ENCODE measurements around the gene WSCD2.

The WSCD2 gene

DNA sequence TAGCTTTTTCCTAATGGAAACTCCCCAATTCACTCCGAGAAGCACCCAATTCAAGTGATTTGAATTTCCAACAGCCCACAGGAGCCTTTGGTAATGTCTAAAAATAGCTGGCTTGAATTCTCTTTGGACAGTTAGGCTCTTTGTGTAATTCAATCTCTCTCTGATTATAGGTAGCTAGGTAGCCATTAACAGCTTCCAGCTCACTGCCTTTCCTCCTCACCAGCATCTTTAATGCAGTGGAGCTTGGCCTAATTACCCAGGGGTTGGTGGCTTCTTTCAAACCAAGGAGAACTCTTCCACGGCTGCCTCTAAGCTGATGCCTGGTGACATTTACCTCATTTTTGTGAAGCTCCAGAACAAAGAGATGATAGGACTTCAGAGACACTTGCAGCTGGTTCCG, 86.4 kb downstream of the WSCD2 start:
- TF ChIP-seq GATA2 (IDR thresholded peaks at IDR 0.05; ENCODE audit: low read depth, low read length) (no peak), GATA3 (IDR thresholded peaks at IDR 0.05; ENCODE audit: low read depth, low read length) (no peak)

DNA sequence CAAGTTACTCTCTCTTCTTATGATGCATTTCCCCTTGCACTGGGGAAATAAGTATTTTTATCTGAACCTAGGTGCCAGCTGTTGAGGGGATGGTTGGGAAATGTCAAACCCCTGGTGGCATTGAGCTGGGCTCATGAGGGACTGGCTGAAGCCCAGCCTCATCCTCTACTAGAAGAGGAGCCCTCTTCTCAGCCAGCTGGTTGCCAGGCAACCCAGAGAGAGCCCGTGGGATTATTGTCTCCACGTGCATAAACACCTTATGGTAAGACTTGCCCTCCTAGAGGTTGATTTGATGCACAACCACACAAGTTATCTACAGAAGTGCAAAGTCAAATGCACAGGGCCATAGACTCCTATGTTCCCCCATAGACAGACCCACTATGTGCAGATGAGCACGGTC, 89.8 kb downstream of the WSCD2 start:
- no peak for TF ChIP-seq GATA2 (IDR thresholded peaks at IDR 0.05; ENCODE audit: low read depth, low read length)
- no peak for TF ChIP-seq GATA3 (IDR thresholded peaks at IDR 0.05; ENCODE audit: low read depth, low read length)

DNA sequence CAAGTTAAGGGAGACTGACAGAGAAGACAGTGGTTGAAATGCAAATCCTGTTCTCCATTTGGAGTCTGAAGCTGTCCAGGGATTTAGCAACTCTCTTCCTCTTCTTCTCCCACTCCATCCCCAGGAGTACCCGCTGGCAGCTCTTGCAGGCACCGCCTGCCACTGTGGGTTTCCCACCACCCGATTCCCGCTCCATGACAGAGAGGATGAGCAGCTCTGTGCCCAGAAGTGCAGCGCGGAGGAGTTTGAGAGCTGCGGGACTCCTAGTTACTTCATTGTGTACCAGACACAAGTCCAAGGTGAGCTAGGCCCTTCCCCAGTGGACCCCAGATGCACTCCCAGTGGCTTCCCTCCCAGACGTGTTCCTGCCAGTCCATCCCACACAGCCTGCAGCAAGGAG, 97.8 kb downstream of the WSCD2 start:
- TF ChIP-seq GATA2 (IDR thresholded peaks at IDR 0.05; ENCODE audit: low read depth, low read length) (no peak), GATA3 (IDR thresholded peaks at IDR 0.05; ENCODE audit: low read depth, low read length) (no peak)

DNA sequence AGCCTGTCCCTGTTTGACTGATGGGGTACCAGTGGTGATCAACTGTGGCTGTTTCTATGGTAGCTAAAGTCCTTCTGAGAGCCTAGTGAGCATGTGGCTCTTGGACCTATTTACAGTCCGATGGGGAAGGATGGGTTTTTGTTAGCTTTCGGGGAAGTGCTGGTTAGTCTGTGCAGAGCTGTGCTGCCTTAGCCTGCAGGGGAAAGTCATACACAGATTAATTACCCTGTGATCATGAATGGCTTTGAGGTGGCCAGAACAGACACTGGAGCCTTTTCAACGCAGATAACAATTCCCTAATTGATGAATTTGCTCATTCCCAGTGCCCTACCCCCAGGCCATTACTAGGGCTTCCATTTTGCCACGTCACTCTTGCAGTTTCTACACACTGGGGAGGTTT, 99.7 kb downstream of the WSCD2 start:
- TF ChIP-seq GATA2 (IDR thresholded peaks at IDR 0.05; ENCODE audit: low read depth, low read length) (peak; percentile 86), GATA3 (IDR thresholded peaks at IDR 0.05; ENCODE audit: low read depth, low read length) (no peak)

DNA sequence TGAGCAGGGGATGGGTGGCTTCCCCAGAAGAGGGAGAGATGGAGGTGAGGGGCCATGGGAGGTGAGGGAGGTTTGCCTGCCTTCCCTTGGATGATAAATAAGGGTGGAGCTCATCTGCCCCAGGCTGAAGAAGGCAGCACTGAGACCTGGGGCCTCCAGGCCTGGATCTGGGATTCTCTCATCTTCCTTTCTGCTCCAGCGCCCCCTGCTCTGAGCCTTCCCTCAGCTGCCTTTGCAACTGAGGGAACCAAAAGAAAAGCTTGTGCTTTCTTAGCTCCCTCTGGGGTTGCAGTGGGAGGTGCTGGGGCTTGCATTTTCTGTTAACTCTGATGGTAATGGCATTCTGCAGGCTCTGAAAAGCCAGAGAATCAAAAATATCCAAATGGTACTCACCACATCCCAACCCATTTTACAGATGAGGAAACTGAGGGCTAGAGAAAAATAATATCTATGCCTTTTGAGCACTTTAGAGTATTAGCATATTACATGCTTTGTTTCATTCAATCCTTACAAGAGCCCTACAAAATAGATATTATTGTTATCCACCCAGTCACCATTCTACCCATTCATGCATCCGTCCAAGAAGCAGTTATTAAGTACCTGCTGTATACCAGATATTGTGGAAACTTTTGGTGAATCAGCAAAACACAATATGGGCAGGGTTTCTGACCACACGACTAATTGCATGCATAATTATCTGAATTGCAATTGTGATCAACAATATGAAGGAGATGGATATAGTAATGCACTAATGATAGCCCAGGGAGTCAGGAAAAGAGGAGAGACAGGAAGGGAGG, 102.2 kb downstream of the WSCD2 start:
- TF ChIP-seq GATA3 (IDR thresholded peaks at IDR 0.05; ENCODE audit: low read depth, low read length) = no peak
- TF ChIP-seq GATA2 (IDR thresholded peaks at IDR 0.05; ENCODE audit: low read depth, low read length) = no peak

DNA sequence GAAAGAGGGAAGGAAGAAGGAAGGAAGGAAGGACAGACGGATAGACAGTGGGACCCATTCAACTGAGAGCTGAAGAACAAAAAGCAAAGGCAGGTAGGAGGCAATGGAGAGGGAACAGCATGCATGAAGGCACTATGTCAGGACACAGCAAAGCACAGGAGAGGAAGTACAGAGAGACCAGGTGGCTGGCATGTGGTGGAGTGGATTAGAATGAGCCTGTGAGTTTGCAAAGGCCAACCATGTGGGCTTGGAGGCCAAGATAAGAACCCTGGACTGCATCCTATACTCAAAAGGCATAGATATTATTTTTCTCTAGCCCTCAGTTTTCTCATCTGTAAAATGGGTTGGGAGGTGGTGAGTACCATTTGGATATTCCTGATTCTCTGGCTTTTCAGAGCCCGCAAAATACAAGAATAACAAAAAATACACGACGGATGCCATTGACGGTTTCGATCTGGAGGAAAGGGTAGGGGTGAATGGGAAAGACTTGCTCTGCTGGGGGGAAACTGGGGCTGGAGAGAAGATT, 102.9 kb downstream of the WSCD2 start:
- TF ChIP-seq GATA3 (IDR thresholded peaks at IDR 0.05; ENCODE audit: low read depth, low read length) (no peak), GATA2 (IDR thresholded peaks at IDR 0.05; ENCODE audit: low read depth, low read length) (no peak)

DNA sequence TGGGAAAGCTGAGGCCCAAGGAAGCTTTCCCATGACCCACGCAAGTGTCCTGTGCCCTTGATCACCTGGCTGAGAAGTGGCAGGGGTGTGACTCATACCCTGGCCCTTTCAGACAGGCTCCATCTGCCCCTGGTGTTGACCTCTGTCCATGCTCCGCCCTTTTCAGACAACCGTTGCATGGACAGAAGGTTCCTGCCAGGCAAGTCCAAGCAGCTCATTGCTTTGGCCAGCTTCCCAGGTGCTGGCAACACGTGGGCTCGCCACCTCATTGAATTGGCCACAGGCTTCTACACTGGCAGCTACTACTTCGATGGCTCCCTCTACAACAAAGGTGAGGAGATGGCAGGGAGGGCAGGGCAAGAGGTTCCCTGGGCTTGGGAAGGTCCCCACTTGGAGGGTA, 103.5 kb downstream of the WSCD2 start:
- TF ChIP-seq GATA3 (IDR thresholded peaks at IDR 0.05; ENCODE audit: low read depth, low read length) = no peak
- TF ChIP-seq GATA2 (IDR thresholded peaks at IDR 0.05; ENCODE audit: low read depth, low read length) = no peak

DNA sequence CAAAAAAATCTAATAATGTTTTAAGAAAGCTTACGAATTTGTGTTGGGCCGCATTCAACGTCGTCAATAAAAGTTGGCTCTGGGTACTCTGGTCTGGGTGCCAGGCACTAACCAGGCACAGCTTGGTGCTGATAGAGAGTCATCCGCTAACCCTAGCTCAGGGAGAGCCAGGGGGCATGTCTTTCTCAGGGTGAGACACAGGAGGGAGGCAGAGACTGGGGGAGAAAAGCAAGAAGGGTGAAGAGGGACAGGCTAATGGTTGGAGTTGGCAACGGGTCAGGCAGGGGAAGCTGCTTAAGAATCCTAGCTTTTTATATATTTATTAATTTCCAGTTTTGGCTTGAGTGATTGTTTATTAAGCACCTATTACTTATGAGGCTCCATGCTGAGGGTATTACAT, 105.1 kb downstream of the WSCD2 start:
- TF ChIP-seq GATA3 (IDR thresholded peaks at IDR 0.05; ENCODE audit: low read depth, low read length) (no peak), GATA2 (IDR thresholded peaks at IDR 0.05; ENCODE audit: low read depth, low read length) (no peak)

DNA sequence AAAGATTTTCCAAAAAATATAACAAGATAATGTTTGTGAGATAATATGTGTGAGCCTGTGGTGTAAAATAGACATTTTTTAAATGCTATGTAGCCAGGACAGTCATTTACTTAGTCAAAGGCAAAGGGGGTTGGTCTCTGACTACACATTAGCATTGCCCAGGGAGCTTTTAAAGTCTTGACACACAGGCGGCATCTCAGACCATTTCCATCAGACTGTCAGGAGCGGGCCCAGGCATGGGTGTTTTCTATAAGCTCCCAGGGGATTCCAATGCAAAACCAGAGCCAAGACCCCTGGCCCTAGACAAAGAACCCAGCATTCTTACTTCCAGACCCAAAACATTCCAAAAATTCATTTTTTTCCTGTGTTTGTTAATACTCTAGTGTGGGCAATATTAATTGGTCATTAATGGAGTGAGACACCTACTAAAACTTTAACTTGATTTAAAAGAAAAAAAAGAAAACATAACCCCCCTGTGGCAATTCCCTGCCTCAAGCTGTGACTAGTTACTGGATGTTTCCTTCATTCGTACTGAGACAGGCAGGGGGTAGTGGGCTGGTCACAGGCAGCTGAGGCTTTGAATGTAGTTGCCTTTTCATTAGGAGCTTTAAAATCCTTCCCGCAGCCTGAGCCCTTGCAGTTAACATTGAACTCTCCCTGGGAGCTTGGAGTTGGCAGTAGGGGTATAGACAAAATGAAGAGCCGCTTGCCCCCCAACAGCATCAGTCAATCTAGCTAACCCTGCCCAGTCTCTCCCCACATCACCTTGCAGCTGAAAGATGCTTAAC, 106.3 kb downstream of the WSCD2 start:
- TF ChIP-seq GATA2 (IDR thresholded peaks at IDR 0.05; ENCODE audit: low read depth, low read length) = no peak
- no peak for TF ChIP-seq GATA3 (IDR thresholded peaks at IDR 0.05; ENCODE audit: low read depth, low read length)

DNA sequence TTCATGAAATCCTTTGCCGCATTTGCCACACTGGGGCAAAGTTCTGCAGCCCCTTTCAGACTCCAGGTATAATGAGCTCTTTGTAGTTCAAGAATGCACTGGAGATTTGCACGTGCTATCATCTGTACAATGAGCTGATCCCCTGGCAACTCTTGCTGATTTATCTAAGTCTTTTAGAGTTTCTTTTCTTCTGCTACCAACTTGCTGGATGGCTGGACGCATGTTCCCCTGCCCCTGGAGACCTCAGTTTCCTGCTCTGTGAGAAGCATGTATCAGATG, 106.8 kb downstream of the WSCD2 start:
- TF ChIP-seq GATA2 (IDR thresholded peaks at IDR 0.05; ENCODE audit: low read depth, low read length) (no peak), GATA3 (IDR thresholded peaks at IDR 0.05; ENCODE audit: low read depth, low read length) (no peak)

DNA sequence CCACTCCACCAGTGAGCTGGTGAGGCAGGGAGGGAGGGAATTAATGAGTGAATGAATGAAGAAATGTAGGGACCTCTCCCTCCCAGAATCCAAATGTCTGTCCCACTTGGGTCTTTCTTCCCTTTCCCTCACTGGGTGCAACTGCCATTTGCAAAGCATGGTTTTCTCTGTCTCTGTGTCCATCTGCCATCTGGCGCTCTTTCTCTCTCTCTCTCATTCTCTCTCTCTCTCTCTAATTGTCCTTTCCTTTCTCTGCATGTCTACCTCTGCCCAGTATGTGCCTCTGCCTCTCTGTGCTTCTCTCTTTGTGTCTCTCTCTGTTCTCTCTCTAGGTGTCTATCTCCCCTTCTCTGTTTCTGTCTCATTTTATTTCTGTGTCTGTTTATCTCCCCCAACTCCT, 107.3 kb downstream of the WSCD2 start:
- TF ChIP-seq GATA2 (IDR thresholded peaks at IDR 0.05; ENCODE audit: low read depth, low read length) (no peak), GATA3 (IDR thresholded peaks at IDR 0.05; ENCODE audit: low read depth, low read length) (no peak)

DNA sequence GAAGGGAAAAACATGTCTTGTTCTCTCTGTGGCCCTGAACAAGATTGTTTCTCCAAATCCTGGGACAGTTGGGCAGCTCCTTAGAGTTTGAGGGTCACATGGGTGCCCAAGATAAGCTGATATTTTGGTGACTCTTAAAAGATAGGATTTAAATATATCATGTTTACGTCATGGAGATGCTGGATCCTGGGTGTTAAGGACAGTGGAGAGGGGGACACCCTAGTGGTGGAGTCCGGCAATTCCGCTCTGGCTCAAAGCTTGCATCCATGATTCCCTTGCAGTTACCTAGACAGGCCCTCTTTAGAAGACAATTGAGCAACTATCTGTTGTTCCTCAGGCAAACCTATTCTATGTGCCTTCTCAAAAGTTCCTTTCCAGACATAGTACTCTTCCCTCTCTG, 108.2 kb downstream of the WSCD2 start:
- no peak for TF ChIP-seq GATA3 (IDR thresholded peaks at IDR 0.05; ENCODE audit: low read depth, low read length)
- TF ChIP-seq GATA2 (IDR thresholded peaks at IDR 0.05; ENCODE audit: low read depth, low read length) = no peak

DNA sequence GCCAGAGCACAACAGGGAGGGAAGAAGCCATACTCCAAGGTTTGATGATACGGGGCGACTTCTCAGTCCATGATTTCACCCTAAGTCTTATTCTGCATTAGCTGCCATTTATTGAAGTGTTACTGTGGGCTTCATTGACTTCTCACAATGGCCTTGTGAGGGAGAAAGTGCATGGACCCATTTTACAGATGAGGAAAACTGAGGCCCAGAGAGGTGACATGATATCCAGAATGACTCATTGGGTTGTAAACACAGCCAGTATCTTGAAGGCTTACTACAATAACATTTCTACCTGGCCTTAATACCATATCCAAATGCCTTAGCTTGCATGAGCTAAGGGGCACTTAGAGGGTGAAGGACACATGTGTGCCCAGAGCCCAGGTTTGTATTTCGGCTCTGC, 109.4 kb downstream of the WSCD2 start:
- TF ChIP-seq GATA3 (IDR thresholded peaks at IDR 0.05; ENCODE audit: low read depth, low read length) = no peak
- no peak for TF ChIP-seq GATA2 (IDR thresholded peaks at IDR 0.05; ENCODE audit: low read depth, low read length)

DNA sequence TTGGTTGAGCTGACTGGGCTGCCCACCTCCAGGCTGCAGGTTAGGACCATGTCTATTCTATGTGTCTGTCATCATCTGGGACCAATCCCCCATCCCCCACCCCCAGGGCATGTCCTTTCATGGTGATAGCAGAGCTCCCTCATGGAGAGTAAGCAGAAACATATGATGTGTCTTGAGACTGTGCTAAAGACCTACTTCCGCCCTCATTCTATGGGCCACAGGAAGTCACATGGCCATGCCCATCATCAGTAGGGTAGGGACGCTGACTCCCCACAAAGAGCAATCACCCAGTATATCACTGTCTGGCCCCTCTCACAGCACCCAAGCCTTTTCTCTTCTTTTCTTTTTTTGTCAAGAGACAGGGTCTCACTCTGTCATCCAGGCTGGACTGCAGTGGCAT, 110.3 kb downstream of the WSCD2 start:
- no peak for TF ChIP-seq GATA2 (IDR thresholded peaks at IDR 0.05; ENCODE audit: low read depth, low read length)
- no peak for TF ChIP-seq GATA3 (IDR thresholded peaks at IDR 0.05; ENCODE audit: low read depth, low read length)
